ENCODE results near the gene LMNTD2. TPM values are rescaled to one million over a fixed set of nuclear protein-coding genes. Genes with fewer than 3 reads are reported as not detected.

LMNTD2 gene
- total RNA-seq, 2 experiments from 2014 or later, result 3.4 to 4.8 TPM

GRCh38 chr11:515131-515530 is 45.4 kb downstream of the LMNTD2 start:
- Mint-ChIP-seq H3K4me1 (peaks cover 10% of the 10 kb centered on the region), H3K36me3 (ENCODE audit: low read depth) (peaks cover 20% of the 10 kb centered on the region), H3K9me3 (peaks cover 11% of the 10 kb centered on the region), H3K4me3 (no peak overlapping the region), H3K27ac (no peak overlapping the region), H3K27me3 (no peaks in the 10 kb centered on the region)
- DNase-seq, result no peak
- POLR2A ChIA-PET, result no interaction called here
- CTCF ChIA-PET, result interaction anchor here (0.7 kb wide), 1 partner anchor 103 kb away, joined by 3 read pairs; no protein-coding TSS in a partner anchor

GRCh38 chr11:514606-515005 is 45.9 kb downstream of the LMNTD2 start:
- no peak overlapping the region for H3K27ac Mint-ChIP-seq
- ChIA-PET POLR2A (no interaction called here), CTCF (interaction anchor here (1.5 kb wide), 1 partner anchor 66 kb away, joined by 3 read pairs; no protein-coding TSS in a partner anchor)
- peaks cover 10% of the 10 kb centered on the region for H3K4me1 Mint-ChIP-seq
- H3K36me3 Mint-ChIP-seq (ENCODE audit: low read depth), result peaks cover 25% of the 10 kb centered on the region
- H3K4me3 Mint-ChIP-seq, result no peak overlapping the region
- peaks cover 11% of the 10 kb centered on the region for H3K9me3 Mint-ChIP-seq
- no peaks in the 10 kb centered on the region for H3K27me3 Mint-ChIP-seq
- no peak for DNase-seq

GRCh38 chr11:512761-513595 is 47.6 kb downstream of the LMNTD2 start:
- Mint-ChIP-seq H3K27me3 (no peaks in the 10 kb centered on the region), H3K4me3 (no peak overlapping the region), H3K27ac (peak overlapping the region; percentile 9), H3K9me3 (peaks cover 11% of the 10 kb centered on the region), H3K4me1 (peaks cover 5% of the 10 kb centered on the region), H3K36me3 (ENCODE audit: low read depth) (peaks cover 27% of the 10 kb centered on the region)
- POLR2A ChIA-PET, result no interaction called here
- no peak for DNase-seq
- CTCF ChIA-PET, result interaction anchor here (1.4 to 1.5 kb wide), 2 partner anchors 23 to 65 kb away, joined by 3 read pairs; no protein-coding TSS in a partner anchor

GRCh38 chr11:508956-509355 is 51.6 kb downstream of the LMNTD2 start:
- H3K9me3 Mint-ChIP-seq, result no peaks in the 10 kb centered on the region
- no peak overlapping the region for H3K4me3 Mint-ChIP-seq
- ChIA-PET CTCF (interaction anchor here (0.6 to 6.5 kb wide), 6 partner anchors 9 to 270 kb away, joined by 3 to 64 read pairs (median 3); partner anchors contain the start of gene PTDSS2), POLR2A (interaction anchor here (0.6 kb wide), 1 partner anchor 20 kb away, joined by 4 read pairs; no protein-coding TSS in a partner anchor)
- DNase-seq, result no peak
- peaks cover 20% of the 10 kb centered on the region for H3K4me1 Mint-ChIP-seq
- H3K36me3 Mint-ChIP-seq (ENCODE audit: low read depth), result peaks cover 11% of the 10 kb centered on the region
- no peaks in the 10 kb centered on the region for H3K27me3 Mint-ChIP-seq
- peak overlapping the region; percentile 25 for H3K27ac Mint-ChIP-seq

- Mint-ChIP-seq H3K27ac (peak overlapping the region; percentile 80), H3K4me3 (peak overlapping the region; percentile 95), H3K36me3 (ENCODE audit: low read depth) (peaks cover 11% of the 10 kb centered on the region), H3K27me3 (no peaks in the 10 kb centered on the region), H3K4me1 (peaks cover 26% of the 10 kb centered on the region), H3K9me3 (no peaks in the 10 kb centered on the region)
- ChIA-PET POLR2A (no interaction called here), CTCF (interaction anchor here (1.0 to 6.5 kb wide), 3 partner anchors 10 to 52 kb away, joined by 3 to 64 read pairs (median 3); no protein-coding TSS in a partner anchor)
- no peak for DNase-seq
These were observed 52.6 kb downstream of the LMNTD2 start for GRCh38 chr11:507727-508515.

- ChIA-PET CTCF (interaction anchor here (1.0 to 6.5 kb wide), 3 partner anchors 11 to 58 kb away, joined by 3 to 64 read pairs (median 4); partner anchors contain the start of gene PTDSS2), POLR2A (no interaction called here)
- peak; percentile 98 for DNase-seq
- Mint-ChIP-seq H3K4me1 (peaks cover 26% of the 10 kb centered on the region), H3K36me3 (ENCODE audit: low read depth) (peaks cover 11% of the 10 kb centered on the region), H3K9me3 (no peaks in the 10 kb centered on the region), H3K27ac (peak within 1 kb of the TSS; percentile 98), H3K27me3 (no peaks in the 10 kb centered on the region), H3K4me3 (peak within 1 kb of the TSS; percentile 95)
These were observed 53.4 kb downstream of the LMNTD2 start, which contains the start of gene RNH1 for GRCh38 chr11:506995-507726. Gene RNH1, minus strand, starts transcription at chr11:507242. Its CDS starts 5,080 bp downstream, at chr11:502162.

- peaks cover 26% of the 10 kb centered on the region for H3K4me1 Mint-ChIP-seq
- H3K27me3 Mint-ChIP-seq, result no peaks in the 10 kb centered on the region
- CTCF ChIA-PET, result interaction anchor here (1.2 to 6.5 kb wide), 2 partner anchors 12 to 57 kb away, joined by 4 to 64 read pairs; partner anchors contain the start of gene PTDSS2
- peaks cover 9% of the 10 kb centered on the region for H3K36me3 Mint-ChIP-seq (ENCODE audit: low read depth)
- POLR2A ChIA-PET, result no interaction called here
- H3K27ac Mint-ChIP-seq, result peak overlapping the region; percentile 98
- peak overlapping the region; percentile 95 for H3K4me3 Mint-ChIP-seq
- no peaks in the 10 kb centered on the region for H3K9me3 Mint-ChIP-seq
- peak; percentile 97 for DNase-seq
These were observed 54.1 kb downstream of the LMNTD2 start for GRCh38 chr11:506238-506994.

GRCh38 chr11:504994-505344 is 55.6 kb downstream of the LMNTD2 start:
- H3K27ac Mint-ChIP-seq, result peak overlapping the region; percentile 98
- POLR2A ChIA-PET, result no interaction called here

More at GRCh38 chr11:504994-505344, 55.6 kb downstream of the LMNTD2 start:
- CTCF ChIA-PET, result interaction anchor here (6.5 kb wide), 1 partner anchor 13 kb away, joined by 64 read pairs; no protein-coding TSS in a partner anchor
- Mint-ChIP-seq H3K36me3 (ENCODE audit: low read depth) (peaks cover 14% of the 10 kb centered on the region), H3K9me3 (no peaks in the 10 kb centered on the region), H3K4me1 (peaks cover 29% of the 10 kb centered on the region), H3K27me3 (no peaks in the 10 kb centered on the region), H3K4me3 (peak overlapping the region; percentile 95)
- DNase-seq, result no peak

Small RNAs within 50 kb of the gene (microRNA-seq; reads per million reads assigned to microRNA genes)
- 2,701 reads per million, percentile 92 among the genes with 10 or more reads in this experiment for gene MIR210 (ENCODE audit: borderline microRNAs expressed, borderline replicate concordance)

Other genes with a start within 250 kb of the LMNTD2 start
- 1,000 to 10,000 TPM; 1,306 to 1,465 TPM for gene IFITM1, start 246.7 kb downstream of the LMNTD2 start, total RNA-seq
- 100 to 1,000 TPM; 213 to 271 TPM for gene IFITM3, start 239.9 kb downstream of the LMNTD2 start, total RNA-seq
- gene B4GALNT4, start 191.2 kb downstream of the LMNTD2 start, total RNA-seq, result 1 to 10 TPM; 1.5 to 1.6 TPM
- gene PKP3, start 166.5 kb downstream of the LMNTD2 start, total RNA-seq, result not detected
- gene SIGIRR, start 145.7 kb downstream of the LMNTD2 start, total RNA-seq, result 100 to 1,000 TPM; 226 to 255 TPM
- 10 to 100 TPM; 88.2 to 94.2 TPM for gene ANO9, start 118.7 kb downstream of the LMNTD2 start, total RNA-seq
- 10 to 100 TPM; 22.7 to 25.2 TPM for gene PTDSS2, start 110.5 kb downstream of the LMNTD2 start, total RNA-seq
- gene RNH1, start 53.5 kb downstream of the LMNTD2 start, total RNA-seq, result 10 to 100 TPM; 90.6 to 99.5 TPM
- gene HRAS, start 25.2 kb downstream of the LMNTD2 start, total RNA-seq, result 10 to 100 TPM; 51.7 to 63.5 TPM
- 1 to 10 TPM; 2.0 to 2.1 TPM for gene LRRC56, start 23.2 kb downstream of the LMNTD2 start, total RNA-seq
- gene RASSF7, start 232 bp upstream of the LMNTD2 start, total RNA-seq, result 10 to 100 TPM; 30.7 to 38.1 TPM
- gene PHRF1, start 15.7 kb upstream of the LMNTD2 start, total RNA-seq, result 10 to 100 TPM; 46.8 to 48.6 TPM
- 100 to 1,000 TPM; 152 to 154 TPM for gene IRF7, start 55.2 kb upstream of the LMNTD2 start, total RNA-seq
- gene CDHR5, start 64.2 kb upstream of the LMNTD2 start, total RNA-seq, result not detected
- gene SCT, start 66.4 kb upstream of the LMNTD2 start, total RNA-seq, result not detected
- gene DRD4, start 76.5 kb upstream of the LMNTD2 start, total RNA-seq, result under 1 TPM; 0.21 to 0.30 TPM
- 10 to 100 TPM; 44.0 to 48.8 TPM for gene DEAF1, start 134.5 kb upstream of the LMNTD2 start, total RNA-seq
- gene TMEM80, start 135.1 kb upstream of the LMNTD2 start, total RNA-seq, result 10 to 100 TPM; 39.1 to 44.7 TPM
- 10 to 100 TPM in 1 of 2 experiments, 1 to 10 TPM in 1; 7.8 to 11.9 TPM for gene EPS8L2, start 145.5 kb upstream of the LMNTD2 start, total RNA-seq
- gene TALDO1, start 186.7 kb upstream of the LMNTD2 start, total RNA-seq, result 100 to 1,000 TPM; 219 to 268 TPM
- gene GATD1, start 216.7 kb upstream of the LMNTD2 start, total RNA-seq, result 10 to 100 TPM; 58.2 to 62.1 TPM
- under 1 TPM; 0.20 to 0.60 TPM for gene CEND1, start 229.4 kb upstream of the LMNTD2 start, total RNA-seq
- 10 to 100 TPM; 45.9 to 49.1 TPM for gene SLC25A22, start 237.5 kb upstream of the LMNTD2 start, total RNA-seq
- 10 to 100 TPM; 47.9 to 60.4 TPM for gene PIDD1, start 244.5 kb upstream of the LMNTD2 start, total RNA-seq
- 1,000 to 10,000 TPM; 1,927 to 2,229 TPM for gene RPLP2, start 249.2 kb upstream of the LMNTD2 start, total RNA-seq